ENCODE results near the gene MTHFSD. TPM values are rescaled to one million over a fixed set of nuclear protein-coding genes. Genes with fewer than 3 reads are reported as not detected.

The MTHFSD gene
- total RNA-seq, 1 experiment from 2014 or later = 4.7 TPM

DNA sequence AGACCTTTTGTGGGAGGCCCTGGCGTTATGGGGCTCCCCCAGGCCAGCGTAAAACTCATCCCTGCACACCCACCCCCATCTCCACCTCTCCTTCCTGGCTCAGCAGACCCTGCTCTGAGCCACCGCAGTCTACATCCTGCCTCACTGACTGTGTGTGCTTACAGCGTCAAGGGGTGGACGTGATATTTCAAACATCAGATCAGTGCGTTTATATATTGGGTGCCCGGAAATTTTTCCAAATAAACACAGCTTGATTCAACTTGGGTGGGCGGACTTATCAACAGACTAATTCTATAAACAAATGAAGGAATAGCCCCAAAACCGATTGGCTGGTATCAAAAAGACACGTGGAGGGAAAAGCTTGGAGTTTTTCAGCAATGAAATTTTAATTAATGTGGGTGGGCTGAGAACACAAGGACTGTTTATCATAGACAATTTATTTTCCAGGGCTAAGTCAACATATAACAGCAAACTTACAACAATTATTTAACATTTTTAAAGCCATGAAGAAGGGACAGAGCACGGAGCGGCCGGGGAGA lies 23.1 kb upstream of the MTHFSD start, which contains the start of gene FOXL1:
TSS of gene FOXL1 (plus strand) at position 489 of the 539 bp plus-strand sequence. CDS start 175 bp downstream, outside the sequence.
- Histone ChIP-seq H3K9me3 (ENCODE audit: control insufficient read depth, low read depth, low read length) (no peaks in the 10 kb centered on the region), H2AFZ (ENCODE audit: low read length) (no peak within 1 kb of the TSS), H3T11ph (ENCODE audit: low read length) (no peak within 1 kb of the TSS), H3K4ac (ENCODE audit: low read depth, low read length) (no peak within 1 kb of the TSS), H2BK5ac (ENCODE audit: insufficient read length, low read length) (no peak within 1 kb of the TSS), H4K8ac (replicated peaks; ENCODE audit: insufficient read length, low read depth, low read length) (no peak within 1 kb of the TSS), H3K4me1 (ENCODE audit: insufficient read depth, low read length) (peaks cover 6% of the 10 kb centered on the region; the same call in 1 of the 2 replicates), H3K56ac (ENCODE audit: insufficient read length, low read depth, low read length) (no peak within 1 kb of the TSS), H2BK120ac (ENCODE audit: low read depth, low read length, poor library complexity, severe bottlenecking) (no peak within 1 kb of the TSS), H3K14ac (ENCODE audit: insufficient read depth, low read length) (no peak within 1 kb of the TSS), H3K18ac (ENCODE audit: insufficient read length, low read depth, low read length) (no peak within 1 kb of the TSS), H3K27ac (ENCODE audit: insufficient read length, low read depth, low read length) (no peak within 1 kb of the TSS), H3K23me2 (ENCODE audit: insufficient read length, low read depth, low read length, poor library complexity, severe bottlenecking) (peaks cover 14% of the 10 kb centered on the region), H3K79me1 (ENCODE audit: insufficient read depth, low read depth, low read length, poor library complexity, severe bottlenecking) (no peaks in the 10 kb centered on the region), H4K91ac (ENCODE audit: insufficient read length, low read depth, low read length) (no peak within 1 kb of the TSS), H2BK15ac (ENCODE audit: low read depth, low read length) (no peak within 1 kb of the TSS; the same call in 1 of the 2 replicates), H3K27me3 (ENCODE audit: insufficient read depth, low read length) (peaks cover 66% of the 10 kb centered on the region), H4K20me1 (ENCODE audit: control insufficient read depth, insufficient read depth, insufficient read length) (no peaks in the 10 kb centered on the region), H2BK20ac (ENCODE audit: low read depth, low read length, poor library complexity, severe bottlenecking) (no peak within 1 kb of the TSS), H3K23ac (ENCODE audit: insufficient read length, low read depth, low read length) (no peak within 1 kb of the TSS), H2AK5ac (ENCODE audit: insufficient read length, low read length) (no peak within 1 kb of the TSS), H4K5ac (ENCODE audit: insufficient read length, low read depth, low read length) (no peak within 1 kb of the TSS), H2BK12ac (ENCODE audit: insufficient read length, low read depth, low read length) (no peak within 1 kb of the TSS), H3K79me2 (ENCODE audit: insufficient read depth, low read length) (no peaks in the 10 kb centered on the region), H3K9ac (ENCODE audit: extremely low read depth, insufficient read length, low read length) (no peak within 1 kb of the TSS), H3K4me2 (ENCODE audit: insufficient read depth, insufficient read length, low read length) (peak within 1 kb of the TSS; percentile 54)
- Mint-ChIP-seq H3K27ac (peak within 1 kb of the TSS in 1 of 3 experiments; percentile 57; a peak in 1 of 7 replicates), H3K4me1 (peaks cover 37 to 44% of the 10 kb centered on the region in 2 experiments), H3K9me3 (peaks cover 3 to 5% of the 10 kb centered on the region in 2 experiments; a peak in 3 of 5 replicates), H3K36me3 (ENCODE audit: insufficient read depth in 1 of 3, low read depth in 3 of 3) (peaks cover 0 to 1% (median 0%) of the 10 kb centered on the region in 3 experiments; a peak in 2 of 7 replicates), H3K27me3 (ENCODE audit: low read depth) (peaks cover 93% of the 10 kb centered on the region), H3K4me3 (peak within 1 kb of the TSS; percentile 71 to 94)
- DNase-seq = no peak
- TF ChIP-seq, protein P1, sequence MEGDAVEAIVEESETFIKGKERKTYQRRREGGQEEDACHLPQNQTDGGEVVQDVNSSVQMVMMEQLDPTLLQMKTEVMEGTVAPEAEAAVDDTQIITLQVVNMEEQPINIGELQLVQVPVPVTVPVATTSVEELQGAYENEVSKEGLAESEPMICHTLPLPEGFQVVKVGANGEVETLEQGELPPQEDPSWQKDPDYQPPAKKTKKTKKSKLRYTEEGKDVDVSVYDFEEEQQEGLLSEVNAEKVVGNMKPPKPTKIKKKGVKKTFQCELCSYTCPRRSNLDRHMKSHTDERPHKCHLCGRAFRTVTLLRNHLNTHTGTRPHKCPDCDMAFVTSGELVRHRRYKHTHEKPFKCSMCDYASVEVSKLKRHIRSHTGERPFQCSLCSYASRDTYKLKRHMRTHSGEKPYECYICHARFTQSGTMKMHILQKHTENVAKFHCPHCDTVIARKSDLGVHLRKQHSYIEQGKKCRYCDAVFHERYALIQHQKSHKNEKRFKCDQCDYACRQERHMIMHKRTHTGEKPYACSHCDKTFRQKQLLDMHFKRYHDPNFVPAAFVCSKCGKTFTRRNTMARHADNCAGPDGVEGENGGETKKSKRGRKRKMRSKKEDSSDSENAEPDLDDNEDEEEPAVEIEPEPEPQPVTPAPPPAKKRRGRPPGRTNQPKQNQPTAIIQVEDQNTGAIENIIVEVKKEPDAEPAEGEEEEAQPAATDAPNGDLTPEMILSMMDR (conservative IDR thresholded peaks at IDR 0.05) = no peak
- WGBS (ENCODE audit: extremely low coverage, insufficient read length, low lambda C conversion rate) = no CpG with 5 or more reads among the region's 13 CpGs
